H1 (cell line): ENCODE results near the gene ACAP3. TPM values are rescaled to one million over a fixed set of nuclear protein-coding genes. Genes with fewer than 3 reads are reported as not detected.

Experiments used
- CTCF ChIA-PET: fragments of 300-600 bp; sonication (Branson Sonifier 250); formaldehyde crosslinking; loops from one replicate; lab custom pipeline; 2021; ENCODE audit not compliant: partially characterized antibody; lab: Charles Lee
- POLR2A ChIA-PET: fragments of 300-600 bp; sonication (Branson Sonifier 250); formaldehyde crosslinking; loops from one replicate; lab custom pipeline; 2021; ENCODE audit warnings: inconsistent platforms; ENCODE audit not compliant: partially characterized antibody; lab: Charles Lee
- DNase-seq, 2 experiments: peaks; one replicate each; pipeline versions ENCODE4 v3.0.0 to v3.0.0-alpha.2; 2010 to 2022; ENCODE audit warnings: low spot score in 2 of 2, low read depth in 1 of 2, mixed read lengths in 1 of 2
- FAIRE-seq: peaks from 2 replicates; lab custom pipeline; 2011; peaks lifted over from hg19 to GRCh38; lab: Jason Lieb, UNC
- H2AFZ ChIP-seq: 2 replicates; pipeline ENCODE4 v1.8.1; 2012; ENCODE audit warnings: low read length, inconsistent platforms
- H2AK5ac ChIP-seq: 2 replicates; pipeline ENCODE4 v1.6.1; 2013; ENCODE audit warnings: low read depth, low read length
- H2BK120ac ChIP-seq: replicated peaks from 2 replicates; pipeline ENCODE3; 2013; ENCODE audit warnings: low read depth, low read length, inconsistent platforms
- H2BK12ac ChIP-seq: 2 replicates; pipeline ENCODE4 v1.6.1; 2013; ENCODE audit warnings: low read depth, low read length
- H2BK15ac ChIP-seq: 2 replicates; pipeline ENCODE4 v1.6.1; 2013; ENCODE audit warnings: low read length
- H2BK20ac ChIP-seq: 2 replicates; pipeline ENCODE4 v1.6.1; 2013; ENCODE audit warnings: low read length
- H2BK5ac ChIP-seq: 2 replicates; pipeline ENCODE4 v1.6.1; 2013; ENCODE audit warnings: low read depth, low read length
- H3K14ac ChIP-seq: 2 replicates; pipeline ENCODE4 v1.6.1; 2013; ENCODE audit warnings: inconsistent platforms; ENCODE audit not compliant: insufficient read length
- H3K18ac ChIP-seq: 2 replicates; pipeline ENCODE4 v1.6.1; 2013; ENCODE audit warnings: low read length; ENCODE audit errors: extremely low read depth
- H3K23ac ChIP-seq: 2 replicates; pipeline ENCODE4 v1.6.1; 2013; ENCODE audit warnings: inconsistent platforms; ENCODE audit not compliant: insufficient read length
- H3K23me2 ChIP-seq: 2 replicates; pipeline ENCODE4 v1.6.1; 2013; ENCODE audit warnings: low read depth, low read length
- H3K27ac ChIP-seq: 2 replicates; pipeline ENCODE4 v1.6.1; 2011; ENCODE audit warnings: low read depth, low read length, inconsistent platforms
- H3K27me3 ChIP-seq, 4 experiments: replicated peaks in 1 of 4; 1 replicate in 1 of 4; 2 replicates in 3 of 4; pipeline versions ENCODE4 v1.6.1 to v1.8.1; 2011 to 2013; ENCODE audit warnings: low read length in 3 of 4, mild to moderate bottlenecking in 3 of 4, inconsistent platforms in 2 of 4, mixed read lengths in 2 of 4, moderate library complexity in 1 of 4; ENCODE audit not compliant: control insufficient read depth in 3 of 4, insufficient read depth in 3 of 4; ENCODE audit errors: extremely low read depth in 1 of 4
- H3K36me3 ChIP-seq, 4 experiments: 2 replicates each; pipeline versions ENCODE4 v1.6.1 to v1.8.1; 2011 to 2013; ENCODE audit warnings: mild to moderate bottlenecking in 4 of 4, low read length in 3 of 4, moderate library complexity in 2 of 4, control low read depth in 1 of 4, inconsistent platforms in 1 of 4; ENCODE audit not compliant: insufficient read depth in 4 of 4, control insufficient read depth in 2 of 4
- H3K4ac ChIP-seq: replicated peaks from 2 replicates; pipeline ENCODE3; 2013; ENCODE audit warnings: low read length, low read depth, mixed read lengths, inconsistent platforms; ENCODE audit not compliant: insufficient read length
- H3K4me1 ChIP-seq, 4 experiments: replicated peaks in 1 of 4; 1 replicate in 1 of 4; 2 replicates in 3 of 4; pipeline versions ENCODE4 v1.6.1 to v1.8.1; 2011 to 2013; ENCODE audit warnings: low read length in 3 of 4, inconsistent platforms in 2 of 4, mixed read lengths in 1 of 4; ENCODE audit not compliant: insufficient read depth in 4 of 4, control insufficient read depth in 3 of 4
- H3K4me2 ChIP-seq, 2 experiments: 2 replicates each; pipeline versions ENCODE4 v1.6.1 to v1.8.1; 2011 to 2013; ENCODE audit warnings: low read depth in 2 of 2, low read length in 2 of 2, control low read depth in 1 of 2, inconsistent platforms in 1 of 2, mild to moderate bottlenecking in 1 of 2; ENCODE audit not compliant: insufficient read depth in 1 of 2
- H3K4me3 ChIP-seq, 4 experiments: fragments of 200-600, 300-600 bp in 1 of 4; sonication (generic), shearing (Covaris generic), sonication (Bioruptor Twin) in 1 of 4; 2 replicates each; pipeline versions ENCODE4 v1.5.1 to v1.8.1; 2011 to 2016; ENCODE audit warnings: low read length in 4 of 4, low read depth in 3 of 4, control low read depth in 2 of 4, inconsistent platforms in 2 of 4, mild to moderate bottlenecking in 2 of 4, mixed read lengths in 1 of 4, moderate library complexity in 1 of 4; ENCODE audit not compliant: insufficient read depth in 2 of 4; ENCODE audit errors: extremely low read depth in 1 of 4
- H3K56ac ChIP-seq: replicated peaks from 2 replicates; pipeline ENCODE3; 2013; ENCODE audit warnings: low read depth, mild to moderate bottlenecking, mixed read lengths, low read length, inconsistent platforms; ENCODE audit not compliant: insufficient read length
- H3K79me1 ChIP-seq: 2 replicates; pipeline ENCODE4 v1.6.1; 2013; ENCODE audit warnings: low read depth, low read length, control low read depth
- H3K79me2 ChIP-seq, 2 experiments: 2 replicates each; pipeline versions ENCODE4 v1.6.1 to v1.8.1; 2012 to 2013; ENCODE audit warnings: low read length in 2 of 2, mild to moderate bottlenecking in 2 of 2, inconsistent platforms in 1 of 2; ENCODE audit not compliant: insufficient read depth in 2 of 2, control insufficient read depth in 1 of 2
- H3K9ac ChIP-seq, 4 experiments: replicated peaks in 1 of 4; 1 replicate in 1 of 4; 2 replicates in 3 of 4; pipeline versions ENCODE4 v1.6.1 to v1.8.1; 2011 to 2013; ENCODE audit warnings: low read depth in 3 of 4, low read length in 3 of 4, control low read depth in 2 of 4, mild to moderate bottlenecking in 2 of 4, moderate library complexity in 2 of 4, inconsistent platforms in 1 of 4; ENCODE audit errors: extremely low read depth in 1 of 4
- H3K9me3 ChIP-seq, 2 experiments: 2 replicates each; pipeline versions ENCODE4 v1.6.1 to v1.8.1; 2012 to 2013; ENCODE audit warnings: mild to moderate bottlenecking in 2 of 2, moderate library complexity in 2 of 2, control low read depth in 1 of 2, inconsistent platforms in 1 of 2, low read depth in 1 of 2, low read length in 1 of 2, mixed read lengths in 1 of 2; ENCODE audit not compliant: insufficient read depth in 2 of 2
- H4K20me1 ChIP-seq, 2 experiments: replicated peaks in 1 of 2; 2 replicates each; pipeline versions ENCODE3 to v1.8.1; 2011 to 2013; ENCODE audit warnings: inconsistent platforms in 2 of 2, low read length in 2 of 2, mild to moderate bottlenecking in 1 of 2; ENCODE audit not compliant: insufficient read depth in 2 of 2, control insufficient read depth in 1 of 2
- H4K5ac ChIP-seq: 2 replicates; pipeline ENCODE4 v1.6.1; 2013; ENCODE audit warnings: low read length, low read depth, mixed read lengths, inconsistent platforms; ENCODE audit not compliant: insufficient read length
- H4K8ac ChIP-seq: 2 replicates; pipeline ENCODE4 v1.8.0; 2013; ENCODE audit warnings: mild to moderate bottlenecking, moderate library complexity, low read length, inconsistent platforms; ENCODE audit not compliant: insufficient read depth; ENCODE audit errors: extremely low read depth
- H4K91ac ChIP-seq: replicated peaks from 2 replicates; pipeline ENCODE3; 2013; ENCODE audit warnings: low read length, mixed read lengths, inconsistent platforms; ENCODE audit not compliant: insufficient read length
- CREB1 ChIP-seq: IDR thresholded peaks from 2 replicates; pipeline ENCODE4 v1.6.1; 2012; ENCODE audit warnings: inconsistent platforms
- KDM5A ChIP-seq: fragments of 200-600 bp; IDR thresholded peaks from 2 replicates; pipeline ENCODE4 v1.7.1; 2012; ENCODE audit warnings: mild to moderate bottlenecking, low read length, inconsistent platforms, mixed read lengths
- WGBS, 2 experiments: shearing (Covaris generic) in 1 of 2; methylation state at CpG; one replicate each; pipeline versions ENCODE4 v1.1.6 to v1.1.7; 2013 to 2015; ENCODE audit warnings: low lambda C conversion rate in 2 of 2, mixed read lengths in 2 of 2, inconsistent platforms in 1 of 2, low coverage in 1 of 2, missing lambda C conversion rate in 1 of 2; ENCODE audit not compliant: insufficient replicate concordance in 2 of 2, insufficient coverage in 1 of 2, insufficient read length in 1 of 2; ENCODE audit errors: extremely low coverage in 1 of 2, missing lambda C conversion rate in 1 of 2; 5-methylcytosine and 5-hydroxymethylcytosine counted together
- polyA plus RNA-seq, 7 experiments: library from polyadenylated mRNA; depleted of rRNA in 3 of 7; stranded (reverse) in 5 of 7; unstranded in 2 of 7; fragments of >200 nt in 5 of 7; fragments of 200-250 nt in 2 of 7; gene quantifications; 1 replicate in 5 of 7; 2 replicates in 1 of 7; 4 replicates in 1 of 7; pipeline versions ENCODE4 v1.2.1 to v1.2.3, GENCODE V29; 2011 to 2013; ENCODE audit warnings: missing spikeins in 2 of 7, mixed read lengths in 2 of 7
- total RNA-seq: library from RNA; stranded (reverse); fragmentation: NEBNext Ultra II Directional; extraction: Animal tissue kit (Norgen Biotek cat#: 25700); gene quantifications from 2 replicates; pipeline ENCODE4 v1.2.1, GENCODE V29; 2021

The ACAP3 gene
- total and polyA plus RNA-seq, 2 of the 8 experiments (the other 6 are each of a cell fraction or from before 2014, with no cell fraction given) = 14.8 to 28.3 TPM

GRCh38 chr1:1260843-1261560 is 46.7 kb downstream of the ACAP3 start:
- FAIRE-seq = no peak
- ChIA-PET CTCF (interaction anchor here (0.7 to 2.7 kb wide), 6 partner anchors 10 to 349 kb away, joined by 3 to 8 read pairs (median 3); no protein-coding TSS in a partner anchor), POLR2A (interaction anchor here (1.2 to 3.9 kb wide), 3 partner anchors 10 to 30 kb away, joined by 4 to 16 read pairs (median 7); partner anchors contain the start of gene UBE2J2)
- Histone ChIP-seq H3K79me2 (peaks cover 0 to 10% of the 10 kb centered on the region in 2 experiments; a peak in 2 of 4 replicates), H2AFZ (no peak overlapping the region), H3K18ac (no peak overlapping the region), H3K36me3 (peaks cover 14 to 35% (median 22%) of the 10 kb centered on the region in 4 experiments), H2BK120ac (no peak overlapping the region), H3K4me1 (peaks cover 0 to 14% (median 8%) of the 10 kb centered on the region in 4 experiments; a peak in 6 of 7 replicates), H2BK12ac (no peak overlapping the region), H3K4me3 (no peak overlapping the region), H2BK5ac (no peak overlapping the region), H3K56ac (no peak overlapping the region), H3K9me3 (no peaks in the 10 kb centered on the region), H3K9ac (no peak overlapping the region), H2BK15ac (no peak overlapping the region), H2BK20ac (no peak overlapping the region), H3K23ac (no peak overlapping the region), H2AK5ac (no peak overlapping the region), H3K27ac (no peak overlapping the region), H3K4ac (no peak overlapping the region), H4K20me1 (peaks cover 13 to 32% of the 10 kb centered on the region in 2 experiments), H3K79me1 (peaks cover 16% of the 10 kb centered on the region), H4K91ac (no peak overlapping the region), H3K27me3 (no peaks in the 10 kb centered on the region), H4K5ac (no peak overlapping the region), H3K4me2 (no peak overlapping the region), H3K14ac (no peak overlapping the region), H3K23me2 (no peaks in the 10 kb centered on the region), H4K8ac (no peak overlapping the region; the same call in 1 of the 2 replicates)
- WGBS, 2 experiments = 92% methylated on average over 16 of the region's 16 CpGs; no CpG with 5 or more reads in 1 of the 2 experiments
- TF ChIP-seq KDM5A (no peak), CREB1 (no peak)
- DNase-seq = no peak
